Ascending aorta (tissue), 2 donors: ENCODE measurements around the gene TOX2. TPM values are rescaled to one million over a fixed set of nuclear protein-coding genes. Genes with fewer than 3 reads are reported as not detected.

Experiments
- DNase-seq, 2 donors: peaks; one replicate each; pipeline ENCODE4 v3.0.0-alpha.2; 2019; ENCODE audit warnings: low spot score in 2 of 2
- H3K27ac ChIP-seq, 2 donors: fragments of 200-600 bp; sonication (generic); one replicate each; pipeline ENCODE4 v1.5.1; 2016 to 2017; ENCODE audit warnings: mild to moderate bottlenecking in 1 of 2
- H3K27me3 ChIP-seq: fragments of 200-600 bp; sonication (generic); one replicate; pipeline ENCODE4 v1.5.1; 2017
- H3K36me3 ChIP-seq, 2 donors: fragments of 200-600 bp; sonication (generic); one replicate each; pipeline ENCODE4 v1.5.1; 2016
- H3K4me1 ChIP-seq, 2 donors: fragments of 200-600 bp; sonication (generic); one replicate each; pipeline ENCODE4 v1.5.1; 2016 to 2017; ENCODE audit warnings: mild to moderate bottlenecking in 1 of 2
- H3K4me3 ChIP-seq, 2 donors: fragments of 200-600 bp; sonication (generic); one replicate each; pipeline ENCODE4 v1.5.1; 2016 to 2017; ENCODE audit warnings: mild to moderate bottlenecking in 1 of 2
- H3K9me3 ChIP-seq, 2 donors: fragments of 200-600 bp; sonication (generic); one replicate each; pipeline ENCODE4 v1.5.1; 2016
- CTCF ChIP-seq, 3 experiments: fragments of 200-600 bp in 2 of 3; fragments of 450-650 bp in 1 of 3; sonication (generic) in 2 of 3; IDR thresholded peaks; one replicate each; pipeline ENCODE4 v1.5.1; 2016 to 2019; ENCODE audit warnings: antibody characterized with exemption in 3 of 3, mild to moderate bottlenecking in 1 of 3, moderate library complexity in 1 of 3
- intact Hi-C: fragments of 100-400 bp; cut with DNase I; formaldehyde crosslinking; loops from one replicate; pipeline ENCODE4 v1.15.1; 2023
- total RNA-seq: library from RNA; depleted of rRNA; stranded (reverse); fragments of >200 nt; gene quantifications from one replicate; pipeline ENCODE4 v1.1.0, GENCODE V29; 2016

The TOX2 gene
- total RNA-seq, 1 donor from 2014 or later: 47.0 TPM

DNA sequence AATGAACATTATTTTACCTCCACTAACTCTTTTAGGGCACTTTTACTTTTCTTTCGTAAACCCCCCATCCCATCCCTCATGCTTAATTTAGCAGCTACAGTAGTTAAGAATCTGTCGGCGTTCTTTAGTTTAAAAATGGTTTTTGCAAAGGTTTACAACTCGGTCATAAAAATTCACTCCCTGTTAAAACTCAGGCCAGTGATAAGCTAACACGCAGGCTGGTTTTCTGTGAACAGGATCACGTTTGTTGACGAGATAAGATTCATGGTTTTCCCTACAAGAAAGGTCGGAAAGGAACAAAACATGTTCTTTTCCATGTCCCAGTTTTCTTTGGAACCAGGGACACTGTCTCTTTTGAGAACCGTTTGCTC is 101.1 kb downstream of the TOX2 start:
- Histone ChIP-seq H3K27ac (peak overlapping the region in 1 of 2 donors; percentile 38), H3K4me1 (peaks cover 11 to 20% of the 10 kb centered on the region in 2 donors), H3K36me3 (no peaks in the 10 kb centered on the region), H3K27me3 (no peaks in the 10 kb centered on the region), H3K4me3 (peak overlapping the region; percentile 2 to 47), H3K9me3 (no peaks in the 10 kb centered on the region)
- TF ChIP-seq CTCF (IDR thresholded peaks at IDR 0.05): no peak
- no peak for DNase-seq
- intact Hi-C loops: loop anchor here (5.0 to 10.0 kb wide), 3 partner anchors 62 to 169 kb away; partner anchors contain the start of gene JPH2

DNA sequence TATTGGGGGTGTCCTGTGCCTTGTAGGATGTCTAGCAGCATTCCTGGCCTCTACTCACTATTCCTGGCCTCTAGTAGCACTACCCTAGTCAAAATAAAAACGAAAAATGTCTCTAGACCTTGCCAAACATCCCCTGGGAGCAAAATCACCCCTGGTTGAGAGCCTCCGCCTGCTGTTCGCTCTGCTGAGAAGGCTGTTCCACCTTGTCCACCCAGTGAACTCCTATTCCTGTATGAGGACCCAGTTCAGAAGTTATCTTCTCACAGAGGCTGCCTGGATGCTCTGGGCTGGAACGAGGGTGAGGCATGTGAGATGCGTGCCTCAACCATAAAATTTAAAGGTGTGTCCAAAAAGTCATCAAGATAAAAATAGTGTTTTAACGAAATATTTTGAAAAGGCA is 101.9 kb downstream of the TOX2 start:
- intact Hi-C loops: loop anchor here (5.0 to 10.0 kb wide), 3 partner anchors 61 to 168 kb away; partner anchors contain the start of gene JPH2
- H3K27ac ChIP-seq: peak overlapping the region in 1 of 2 donors; percentile 22
- H3K9me3 ChIP-seq: no peaks in the 10 kb centered on the region
- H3K4me3 ChIP-seq: no peak overlapping the region
- DNase-seq: peak in 1 of 2 donors; percentile 40
- H3K36me3 ChIP-seq: no peaks in the 10 kb centered on the region
- peaks cover 11 to 20% of the 10 kb centered on the region in 2 donors for H3K4me1 ChIP-seq
- TF ChIP-seq CTCF (IDR thresholded peaks at IDR 0.05): no peak
- H3K27me3 ChIP-seq: no peaks in the 10 kb centered on the region

GRCh38 chr20:44017211-44017610 is 102.6 kb downstream of the TOX2 start:
- H3K4me3 ChIP-seq: no peak overlapping the region
- no peak for DNase-seq
- H3K27me3 ChIP-seq: no peaks in the 10 kb centered on the region
- H3K9me3 ChIP-seq: no peaks in the 10 kb centered on the region
- no peaks in the 10 kb centered on the region for H3K36me3 ChIP-seq
- TF ChIP-seq CTCF (IDR thresholded peaks at IDR 0.05): no peak
- peaks cover 11 to 20% of the 10 kb centered on the region in 2 donors for H3K4me1 ChIP-seq
- intact Hi-C loops: loop anchor here (5.0 to 10.0 kb wide), 3 partner anchors 60 to 168 kb away; partner anchors contain the start of gene JPH2
- H3K27ac ChIP-seq: peak overlapping the region in 1 of 2 donors; percentile 22

- DNase-seq: no peak
- Histone ChIP-seq H3K9me3 (no peaks in the 10 kb centered on the region), H3K4me3 (peak overlapping the region in 1 of 2 donors; percentile 47), H3K27ac (peak overlapping the region in 1 of 2 donors; percentile 70), H3K4me1 (peaks cover 11 to 20% of the 10 kb centered on the region in 2 donors), H3K36me3 (no peaks in the 10 kb centered on the region), H3K27me3 (no peaks in the 10 kb centered on the region)
- no peak for TF ChIP-seq CTCF (IDR thresholded peaks at IDR 0.05)
- intact Hi-C loops: loop anchor here (5.0 to 10.0 kb wide), 3 partner anchors 59 to 167 kb away; partner anchors contain the start of gene JPH2
These were observed 103.2 kb downstream of the TOX2 start for GRCh38 chr20:44017905-44018258.

DNA sequence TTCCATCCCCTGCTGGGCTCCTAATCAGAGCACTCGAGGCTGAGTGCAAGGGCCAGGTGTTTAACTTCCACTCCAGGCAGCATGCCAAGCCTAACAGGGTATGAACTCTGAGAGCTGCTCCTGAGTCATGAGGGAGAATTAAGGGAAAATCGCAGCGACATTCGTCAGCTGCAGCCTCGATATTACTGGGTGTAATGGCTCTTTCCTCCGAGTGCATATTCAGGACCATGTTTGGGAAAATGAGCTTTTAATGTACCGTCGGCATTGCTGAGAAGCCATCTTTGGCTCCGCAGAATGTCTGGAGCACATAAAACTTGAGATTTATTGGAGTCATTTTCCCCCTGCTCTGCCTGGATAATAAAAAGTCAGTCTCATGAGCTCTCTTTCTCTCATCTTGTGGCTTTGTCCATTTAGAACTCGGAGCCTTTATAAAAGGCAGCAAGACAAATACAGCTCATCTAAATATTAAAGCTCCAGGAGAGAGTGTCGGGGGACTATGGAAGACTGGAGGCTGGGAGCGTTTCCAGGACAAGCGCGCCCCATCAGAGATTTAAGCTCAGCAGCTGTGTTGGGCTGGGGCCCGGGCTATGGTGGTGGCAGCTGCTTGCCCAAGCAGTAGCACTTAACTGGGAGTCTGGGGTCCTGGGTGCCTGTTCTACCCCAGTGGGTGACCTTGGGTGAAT is 103.7 kb downstream of the TOX2 start:
- no peak for TF ChIP-seq CTCF (IDR thresholded peaks at IDR 0.05)
- H3K27ac ChIP-seq: peak overlapping the region; percentile 65 to 70
- DNase-seq: peak; percentile 31 to 83
- no peaks in the 10 kb centered on the region for H3K27me3 ChIP-seq
- H3K4me1 ChIP-seq: peaks cover 11 to 20% of the 10 kb centered on the region in 2 donors
- no peaks in the 10 kb centered on the region for H3K36me3 ChIP-seq
- peak overlapping the region in 1 of 2 donors; percentile 47 for H3K4me3 ChIP-seq
- H3K9me3 ChIP-seq: no peaks in the 10 kb centered on the region
- intact Hi-C loops: loop anchor here (5.0 to 10.0 kb wide), 3 partner anchors 59 to 166 kb away; partner anchors contain the start of gene JPH2
